ENCODE measurements around the gene EEA1. TPM values are rescaled to one million over a fixed set of nuclear protein-coding genes. Genes with fewer than 3 reads are reported as not detected.

Gene EEA1
- total and polyA plus RNA-seq, 8 donors = 1.8 to 15.3 (median 8.0) TPM

GRCh38 chr12:92947589-92948215, 18.6 kb upstream of the EEA1 start:
- intact Hi-C loops (cut with DNase I) = no loop called here
- ATAC-seq (no peak), DNase-seq (no peak), FAIRE-seq (no peak)
- Histone ChIP-seq H3K36me3 (no peaks in the 10 kb centered on the region), H3K4me3 (no peak overlapping the region), H3K4me1 (no peaks in the 10 kb centered on the region), H3K27ac (no peak overlapping the region), H3K27me3 (no peaks in the 10 kb centered on the region), H3K9me3 (no peaks in the 10 kb centered on the region)
- TF ChIP-seq CTCF (IDR thresholded peaks at IDR 0.05) = no peak

GRCh38 chr12:92945659-92946220, 16.6 kb upstream of the EEA1 start:
- DNase-seq (no peak), FAIRE-seq (no peak), ATAC-seq (no peak)
- intact Hi-C loops (cut with DNase I) = no loop called here
- WGBS, 2 donors = 14 to 21% methylated on average over 2 of the region's 2 CpGs
- Histone ChIP-seq H3K4me3 (no peak overlapping the region), H3K9me3 (no peaks in the 10 kb centered on the region), H3K27me3 (no peaks in the 10 kb centered on the region), H3K4me1 (no peaks in the 10 kb centered on the region), H3K27ac (no peak overlapping the region), H3K36me3 (no peaks in the 10 kb centered on the region)
- no peak for TF ChIP-seq CTCF (IDR thresholded peaks at IDR 0.05)

DNA sequence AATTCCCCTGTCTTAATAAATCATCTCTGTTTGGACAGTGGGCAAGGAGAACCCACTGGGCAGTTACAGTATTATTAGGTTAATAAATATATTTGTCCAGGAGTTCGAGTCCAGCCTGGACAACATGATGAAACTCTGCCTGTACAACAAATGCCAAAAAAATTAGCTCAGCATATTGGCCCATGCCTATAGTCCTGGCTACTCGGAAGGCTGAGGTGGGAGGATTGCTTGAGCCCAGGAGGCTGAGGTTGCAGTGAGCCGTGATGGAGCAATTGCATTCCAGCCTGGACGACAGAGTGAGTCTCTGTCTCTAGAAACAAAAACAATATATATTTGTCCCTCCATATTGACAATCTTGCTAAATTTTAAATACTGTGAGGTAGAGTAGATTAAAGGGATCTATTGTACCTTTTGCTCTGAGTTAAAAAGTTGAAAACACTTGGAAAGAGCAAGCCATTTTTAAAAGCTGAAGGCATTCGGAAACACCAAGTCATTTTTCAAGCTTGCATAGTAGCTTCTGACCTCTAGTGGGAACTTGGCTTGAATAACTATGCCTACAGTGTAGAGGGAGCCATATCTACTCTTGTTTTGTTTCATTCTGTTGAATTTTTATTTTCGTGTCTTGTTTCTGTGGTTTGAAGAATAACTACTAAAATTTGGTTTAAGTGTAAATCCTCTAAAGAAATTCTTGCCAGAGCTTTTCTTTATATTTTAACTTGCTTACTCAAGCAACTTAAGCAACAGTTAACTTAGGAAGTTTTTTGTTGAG, 14.6 kb upstream of the EEA1 start:
- Histone ChIP-seq H3K27me3 (no peaks in the 10 kb centered on the region), H3K36me3 (no peaks in the 10 kb centered on the region), H3K4me1 (no peaks in the 10 kb centered on the region), H3K4me3 (no peak overlapping the region), H3K9me3 (no peaks in the 10 kb centered on the region), H3K27ac (no peak overlapping the region)
- intact Hi-C loops (cut with DNase I) = no loop called here
- peak in 2 of 4 donors; percentile 44 to 59 for ATAC-seq
- no peak for FAIRE-seq
- 65 to 69% methylated on average over 6 of the region's 6 CpGs for WGBS, 2 donors
- no peak for DNase-seq
- TF ChIP-seq CTCF (IDR thresholded peaks at IDR 0.05) = no peak

DNA sequence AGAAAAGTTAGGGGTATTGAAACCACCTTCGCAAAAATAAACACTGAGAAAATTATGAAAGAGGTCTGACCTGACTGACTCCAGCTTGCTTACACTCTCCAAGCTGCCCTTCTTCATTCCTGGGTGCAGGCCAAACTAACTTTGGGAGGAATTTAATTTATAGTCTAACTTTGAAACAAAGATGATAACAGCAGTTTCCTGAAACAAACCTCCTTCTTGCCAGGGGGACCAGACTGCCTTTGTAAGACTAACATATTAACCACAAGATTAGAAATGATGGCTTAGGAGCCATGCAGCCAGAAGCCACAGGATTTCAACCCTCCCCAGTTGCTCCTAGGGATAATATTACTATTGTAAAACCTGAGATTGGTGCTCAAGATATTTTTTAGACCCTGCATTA, 13.8 kb upstream of the EEA1 start:
- H3K27me3 ChIP-seq = no peaks in the 10 kb centered on the region
- H3K36me3 ChIP-seq = no peaks in the 10 kb centered on the region
- peak in 3 of 4 donors; percentile 19 to 56 (median 49) for ATAC-seq
- no peak for TF ChIP-seq CTCF (IDR thresholded peaks at IDR 0.05)
- no peaks in the 10 kb centered on the region for H3K9me3 ChIP-seq
- intact Hi-C loops (cut with DNase I) = no loop called here
- H3K4me3 ChIP-seq = no peak overlapping the region
- no peak for DNase-seq
- no peaks in the 10 kb centered on the region for H3K4me1 ChIP-seq
- no peak overlapping the region for H3K27ac ChIP-seq
- WGBS, 2 donors = 24 to 58% methylated on average over 1 of the region's 1 CpG
- no peak for FAIRE-seq

DNA sequence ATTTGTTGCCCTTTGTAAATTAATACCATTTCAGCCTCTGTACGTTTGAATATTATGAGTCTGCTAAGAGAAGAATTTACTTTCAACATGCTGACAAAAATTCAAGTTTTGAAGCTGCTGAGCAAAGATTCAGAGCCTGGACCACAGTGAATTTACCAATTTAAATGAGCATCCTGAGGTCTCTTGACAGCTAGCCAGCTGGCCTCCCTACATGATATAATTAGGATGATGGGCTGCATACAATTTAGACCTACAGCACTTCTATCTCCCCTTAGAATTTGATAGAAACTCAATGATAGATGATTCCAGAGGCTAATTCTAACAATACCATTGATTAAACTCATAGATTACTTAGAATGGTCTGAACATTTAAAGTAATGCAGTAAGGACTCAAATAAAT, 10.0 kb upstream of the EEA1 start:
- no peak overlapping the region for H3K27ac ChIP-seq
- H3K36me3 ChIP-seq = no peaks in the 10 kb centered on the region
- DNase-seq (no peak), ATAC-seq (no peak), FAIRE-seq (no peak)
- no peaks in the 10 kb centered on the region for H3K9me3 ChIP-seq
- no peak overlapping the region for H3K4me3 ChIP-seq
- no peak for TF ChIP-seq CTCF (IDR thresholded peaks at IDR 0.05)
- intact Hi-C loops (cut with DNase I) = no loop called here
- H3K27me3 ChIP-seq = no peaks in the 10 kb centered on the region
- no peaks in the 10 kb centered on the region for H3K4me1 ChIP-seq
- 48 to 68% methylated on average over 1 of the region's 1 CpG for WGBS, 2 donors
